Small intestine (tissue), 7 donors: ENCODE measurements around the gene ASZ1. TPM values are rescaled to one million over a fixed set of nuclear protein-coding genes. Genes with fewer than 3 reads are reported as not detected.
A peak's percentile ranks its signal among the peaks of the same experiment; 100 is the strongest.

Source experiments
- DNase-seq, 2 donors: peaks; one replicate each; pipeline versions ENCODE4 v3.0.0 to v3.0.0-alpha.2; 2013
- FAIRE-seq: peaks from 2 replicates; lab custom pipeline; 2012; peaks lifted over from hg19 to GRCh38; lab: Jason Lieb, UNC
- H3K27ac ChIP-seq, 3 donors: one replicate each; pipeline ENCODE4 v1.5.1; 2013; ENCODE audit warnings: low read length in 2 of 3, mild to moderate bottlenecking in 2 of 3, control low read depth in 1 of 3, inconsistent platforms in 1 of 3, low read depth in 1 of 3, moderate library complexity in 1 of 3
- H3K27me3 ChIP-seq, 3 donors: one replicate each; pipeline ENCODE4 v1.6.1; 2013; ENCODE audit warnings: low read length in 3 of 3, inconsistent platforms in 1 of 3; ENCODE audit not compliant: control insufficient read depth in 3 of 3, insufficient read depth in 3 of 3
- H3K36me3 ChIP-seq, 3 donors: one replicate each; pipeline ENCODE4 v1.6.1; 2013; ENCODE audit warnings: low read length in 3 of 3, inconsistent platforms in 1 of 3, low read depth in 1 of 3, mild to moderate bottlenecking in 1 of 3, moderate library complexity in 1 of 3; ENCODE audit not compliant: control insufficient read depth in 3 of 3, insufficient read depth in 2 of 3
- H3K4me1 ChIP-seq, 3 donors: one replicate each; pipeline ENCODE4 v1.6.1; 2013; ENCODE audit warnings: low read length in 2 of 3, inconsistent platforms in 1 of 3, low read depth in 1 of 3, mild to moderate bottlenecking in 1 of 3, moderate library complexity in 1 of 3; ENCODE audit not compliant: control insufficient read depth in 3 of 3, insufficient read depth in 2 of 3
- H3K4me3 ChIP-seq, 3 donors: one replicate each; pipeline ENCODE4 v1.5.1; 2013; ENCODE audit warnings: low read length in 3 of 3, control low read depth in 1 of 3, inconsistent platforms in 1 of 3, low read depth in 1 of 3, mild to moderate bottlenecking in 1 of 3, moderate library complexity in 1 of 3
- H3K9me3 ChIP-seq, 2 donors: one replicate each; pipeline ENCODE4 v1.6.1; 2013; ENCODE audit warnings: low read depth in 1 of 2, low read length in 1 of 2; ENCODE audit not compliant: control insufficient read depth in 2 of 2, insufficient read depth in 1 of 2
- WGBS, 3 donors: extraction: QIAGEN DNeasy Blood & Tissue Kit; methylation state at CpG; one replicate each; pipeline ENCODE4 v1.1.7; 2013; 5-methylcytosine and 5-hydroxymethylcytosine counted together
- polyA plus RNA-seq, 4 donors: library from polyadenylated mRNA; stranded (reverse) in 3 of 4; unstranded in 1 of 4; fragments of 200-250 nt in 3 of 4; fragments of 120-200 nt in 1 of 4; gene quantifications; one replicate each; pipeline versions ENCODE4 v1.2.1 to v1.2.3, GENCODE V29; 2013
- donor health status: healthy with polysubstance abuse.
- donor health status: control.
- donor health status: control.
- donor health status: Bipolar disorder and iron deficiency.
- donor health status: healthy.

The ASZ1 gene
- polyA plus RNA-seq, 4 donors: not detected

- Histone ChIP-seq H3K27ac (no peak overlapping the region), H3K4me3 (peak overlapping the region in 2 of 3 donors; percentile 16 to 33), H3K27me3 (peaks cover 11 to 63% (median 30%) of the 10 kb centered on the region in 3 donors), H3K36me3 (no peaks in the 10 kb centered on the region), H3K9me3 (peaks cover 0 to 7% of the 10 kb centered on the region in 2 donors), H3K4me1 (peaks cover 2 to 8% (median 2%) of the 10 kb centered on the region in 3 donors)
- no peak for DNase-seq
- FAIRE-seq: no peak
- 2 to 4% (median 2%) methylated on average over 25 of the region's 25 CpGs for WGBS, 3 donors
Measured at GRCh38 chr7:117323305-117323850, 103.9 kb downstream of the ASZ1 start.

- Histone ChIP-seq H3K27me3 (peaks cover 11 to 67% (median 30%) of the 10 kb centered on the region in 3 donors), H3K27ac (no peak within 1 kb of the TSS), H3K4me3 (peak within 1 kb of the TSS in 2 of 3 donors; percentile 16 to 33), H3K36me3 (no peaks in the 10 kb centered on the region), H3K9me3 (peaks cover 0 to 2% of the 10 kb centered on the region in 2 donors), H3K4me1 (peaks cover 2 to 8% (median 2%) of the 10 kb centered on the region in 3 donors)
- WGBS, 3 donors: 1 to 4% (median 2%) methylated on average over 58 to 60 of the region's 60 CpGs
- FAIRE-seq: no peak
- peak in 1 of 2 donors; percentile 35 for DNase-seq
Measured at GRCh38 chr7:117322741-117323304, 104.5 kb downstream of the ASZ1 start, which contains the start of gene WNT2. TSS of gene WNT2 (minus strand) at chr7:117323058. CDS start at chr7:117322989, 69 bp downstream.

GRCh38 chr7:117320523-117320922, 106.8 kb downstream of the ASZ1 start:
- Histone ChIP-seq H3K27me3 (peaks cover 11 to 62% (median 30%) of the 10 kb centered on the region in 3 donors), H3K36me3 (no peaks in the 10 kb centered on the region), H3K27ac (no peak overlapping the region), H3K9me3 (no peaks in the 10 kb centered on the region), H3K4me1 (peaks cover 2 to 8% (median 2%) of the 10 kb centered on the region in 3 donors), H3K4me3 (no peak overlapping the region)
- 84 to 91% (median 90%) methylated on average over 10 of the region's 10 CpGs for WGBS, 3 donors
- FAIRE-seq (no peak), DNase-seq (no peak)

- WGBS, 3 donors: 89 to 92% (median 90%) methylated on average over 3 of the region's 3 CpGs
- Histone ChIP-seq H3K27ac (no peak overlapping the region), H3K4me3 (no peak overlapping the region), H3K9me3 (no peaks in the 10 kb centered on the region), H3K36me3 (no peaks in the 10 kb centered on the region), H3K27me3 (peaks cover 11 to 49% (median 22%) of the 10 kb centered on the region in 3 donors), H3K4me1 (peaks cover 2 to 8% (median 2%) of the 10 kb centered on the region in 3 donors)
- no peak for FAIRE-seq
- DNase-seq: no peak
Measured at GRCh38 chr7:117319181-117319580, 108.1 kb downstream of the ASZ1 start.

- Histone ChIP-seq H3K9me3 (no peaks in the 10 kb centered on the region), H3K27ac (no peak overlapping the region), H3K4me1 (no peaks in the 10 kb centered on the region), H3K27me3 (peaks cover 0 to 6% (median 0%) of the 10 kb centered on the region in 3 donors), H3K36me3 (no peaks in the 10 kb centered on the region), H3K4me3 (no peak overlapping the region)
- DNase-seq (peak in 1 of 2 donors; percentile 43), FAIRE-seq (no peak)
Measured at GRCh38 chr7:117313582-117313981, 113.7 kb downstream of the ASZ1 start.

Other genes starting within 250 kb of the ASZ1 start
- gene WNT2, start 104.4 kb downstream of the ASZ1 start, polyA plus RNA-seq: under 1 TPM in 2 of 4 donors, not detected in 2; 0.04 to 0.61 TPM
- 10 to 100 TPM; 23.5 to 51.0 (median 26.5) TPM for gene CFTR, start 52.5 kb upstream of the ASZ1 start, polyA plus RNA-seq